IPS DF 19.7 (cell line): ENCODE data around the gene SPRR1A.

Experiments
- DNase-seq: peaks from one replicate; pipeline ENCODE4 v3.0.0-alpha.2; 2013; ENCODE audit warnings: low read depth, low spot score

The SPRR1A gene

GRCh38 chr1:152983743-152984142 lies at the start of gene SPRR1A:
Gene SPRR1A, plus strand, starts transcription at chr1:152984081. Its CDS starts 1,150 bp downstream, at chr1:152985231.
- no peak for DNase-seq

GRCh38 chr1:152940614-152941013 lies 43.3 kb upstream of the SPRR1A start:
- no peak for DNase-seq

- no peak for DNase-seq
Measured at GRCh38 chr1:152941037-152941711, 42.7 kb upstream of the SPRR1A start.

GRCh38 chr1:152942161-152942560 lies 41.7 kb upstream of the SPRR1A start:
- no peak for DNase-seq

GRCh38 chr1:152946248-152946647 lies 37.6 kb upstream of the SPRR1A start:
- no peak for DNase-seq

- no peak for DNase-seq
Measured at GRCh38 chr1:152946651-152947256, 37.1 kb upstream of the SPRR1A start, which contains the start of gene SPRR5. Gene SPRR5, plus strand, starts transcription at chr1:152947206. Its CDS starts 1,349 bp downstream, at chr1:152948555.

- no peak for DNase-seq
Measured at GRCh38 chr1:152951711-152952110, 32.2 kb upstream of the SPRR1A start.

GRCh38 chr1:152953761-152954160 lies 30.1 kb upstream of the SPRR1A start:
- no peak for DNase-seq

- DNase-seq, result no peak
Measured at GRCh38 chr1:152954436-152954835, 29.4 kb upstream of the SPRR1A start.

GRCh38 chr1:152957561-152957960 lies 26.3 kb upstream of the SPRR1A start:
- no peak for DNase-seq

- no peak for DNase-seq
Measured at GRCh38 chr1:152959273-152959672, 24.6 kb upstream of the SPRR1A start.

GRCh38 chr1:152959801-152960451 lies 24.0 kb upstream of the SPRR1A start:
- DNase-seq, result no peak

GRCh38 chr1:152960452-152961044 lies 23.3 kb upstream of the SPRR1A start:
- DNase-seq, result no peak

- no peak for DNase-seq
Measured at GRCh38 chr1:152961226-152961891, 22.5 kb upstream of the SPRR1A start.

GRCh38 chr1:152962876-152963415 lies 20.9 kb upstream of the SPRR1A start:
- no peak for DNase-seq

GRCh38 chr1:152964536-152964935 lies 19.3 kb upstream of the SPRR1A start:
- DNase-seq, result no peak

- DNase-seq, result no peak
Measured at GRCh38 chr1:152965853-152966252, 18.0 kb upstream of the SPRR1A start.

- no peak for DNase-seq
Measured at GRCh38 chr1:152967201-152967600, 16.7 kb upstream of the SPRR1A start.

- no peak for DNase-seq
Measured at GRCh38 chr1:152968248-152968647, 15.6 kb upstream of the SPRR1A start.

GRCh38 chr1:152969036-152969435 lies 14.8 kb upstream of the SPRR1A start:
- DNase-seq, result no peak

GRCh38 chr1:152970495-152970894 lies 13.4 kb upstream of the SPRR1A start, which contains the start of gene SPRR4:
Gene SPRR4, plus strand, starts transcription at chr1:152970648. Its CDS starts 1,243 bp downstream, at chr1:152971891.
- DNase-seq, result no peak
